ENCODE data around the gene THSD7B.

The THSD7B gene

DNA sequence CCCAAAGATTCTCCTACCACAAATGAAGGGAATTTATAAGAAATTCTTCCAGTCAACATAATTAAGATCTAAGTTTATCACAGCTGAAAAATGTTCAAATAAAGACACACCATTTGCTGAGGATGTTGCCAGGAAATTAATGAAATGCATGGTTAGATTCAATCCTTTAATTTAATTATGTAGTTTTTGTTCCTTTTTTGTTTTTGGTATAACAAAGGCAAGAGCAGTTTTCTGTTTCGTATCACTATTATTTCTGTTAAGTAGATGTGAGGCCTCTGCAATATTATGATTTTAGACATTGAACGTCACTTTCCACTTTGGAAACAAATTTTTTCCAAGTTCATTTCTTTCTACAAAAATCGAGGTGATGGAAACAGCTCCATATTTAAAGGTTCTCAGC, 440.0 kb downstream of the THSD7B start:
- no peak for DNase-seq (ENCODE audit: low spot score)

DNA sequence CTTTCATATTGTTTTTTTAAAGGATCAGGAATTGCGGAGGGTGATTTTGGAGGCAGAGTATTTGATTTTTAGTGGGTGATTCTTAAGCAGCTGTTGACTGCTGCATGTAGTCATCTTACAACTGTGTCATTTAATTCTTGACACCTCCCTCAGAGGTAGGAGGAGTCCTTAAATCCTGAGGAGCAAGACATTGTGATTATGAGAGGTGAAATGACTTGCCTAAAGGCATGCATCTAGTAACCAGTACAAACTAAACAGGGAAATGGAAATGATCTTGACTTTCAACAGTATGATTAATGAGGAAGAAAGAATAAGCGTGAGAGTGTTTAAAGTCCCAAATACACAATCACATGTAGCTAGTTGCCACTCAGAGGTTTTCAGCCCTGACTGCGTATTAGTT, 440.7 kb downstream of the THSD7B start:
- no peak for DNase-seq (ENCODE audit: low spot score)

DNA sequence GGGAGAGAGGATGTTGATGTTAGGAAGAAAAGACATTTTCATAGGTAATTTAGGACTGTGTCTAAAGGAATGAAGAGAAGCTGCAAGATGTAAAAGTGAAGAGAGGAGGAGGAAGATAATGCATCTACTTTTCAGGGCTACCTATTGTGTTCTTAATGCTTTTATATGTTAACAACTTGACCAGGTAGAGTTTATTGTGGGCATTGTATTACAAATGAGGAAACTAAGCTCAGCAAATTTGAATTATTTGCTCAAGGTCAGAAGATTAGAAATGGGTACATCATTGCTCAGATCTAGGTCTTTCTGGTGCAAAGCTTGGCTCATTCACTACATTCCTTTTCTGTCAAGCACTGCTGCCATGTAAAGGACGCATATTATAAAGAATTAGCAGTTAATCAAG, 441.7 kb downstream of the THSD7B start:
- no peak for DNase-seq (ENCODE audit: low spot score)

DNA sequence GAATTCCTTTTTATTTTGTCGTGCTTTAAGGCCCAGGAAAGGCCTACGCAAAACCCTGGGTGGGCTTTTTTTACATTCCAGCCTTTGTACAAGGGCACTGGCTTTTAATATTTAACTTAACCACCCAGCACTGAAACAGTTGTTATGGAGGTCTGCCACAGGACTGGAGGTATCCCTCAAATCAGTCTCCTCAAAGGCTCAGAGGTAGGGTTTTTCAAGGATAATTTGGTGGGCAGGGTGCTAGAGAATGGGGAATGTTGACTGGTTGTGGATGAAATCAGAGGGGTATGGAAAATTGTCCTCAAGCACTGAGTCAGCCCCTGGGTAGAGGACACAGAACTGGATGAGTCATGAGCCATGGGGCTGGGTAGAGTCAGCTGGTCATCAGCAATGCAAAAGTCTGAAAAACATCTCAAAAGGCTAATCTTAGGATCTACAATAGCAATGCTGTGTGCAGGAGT, 443.1 kb downstream of the THSD7B start:
- no peak for DNase-seq (ENCODE audit: low spot score)

DNA sequence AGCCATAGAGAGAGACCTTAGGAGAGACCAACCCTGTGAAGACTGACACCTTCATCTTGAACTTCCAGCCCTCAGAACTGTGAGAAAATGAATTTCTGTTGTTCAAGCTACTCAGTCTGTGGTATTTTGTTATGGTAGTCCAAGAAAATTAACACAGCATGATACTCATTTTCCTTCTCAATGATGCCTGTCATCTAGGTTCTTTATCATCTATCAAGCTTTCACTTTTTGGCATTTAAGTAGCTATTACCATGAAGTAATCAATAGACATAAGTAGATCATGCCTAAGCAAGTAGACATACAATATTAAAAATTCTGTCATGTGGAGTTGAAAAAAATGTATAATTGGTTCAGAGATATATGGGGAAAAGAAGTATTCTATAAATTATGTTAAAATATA, 444.7 kb downstream of the THSD7B start:
- DNase-seq (ENCODE audit: low spot score): no peak

DNA sequence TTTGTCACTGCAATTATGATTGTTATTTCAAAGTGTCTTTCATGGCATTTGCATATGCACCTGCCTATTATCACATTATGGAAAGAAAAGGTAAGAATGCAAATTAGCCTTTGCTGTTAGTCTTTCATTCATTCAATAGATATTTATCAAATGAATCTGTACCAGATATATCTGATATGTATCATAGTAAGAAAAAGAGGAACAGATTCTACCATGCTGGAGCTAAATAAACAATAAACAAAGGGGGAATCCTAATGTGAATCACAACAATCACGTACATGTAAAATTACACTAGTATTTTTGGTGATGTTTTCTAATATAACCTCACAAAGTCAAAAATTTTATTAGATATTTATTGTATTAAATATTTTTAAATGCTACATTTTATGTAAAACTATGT, 446.4 kb downstream of the THSD7B start:
- no peak for DNase-seq (ENCODE audit: low spot score)

DNA sequence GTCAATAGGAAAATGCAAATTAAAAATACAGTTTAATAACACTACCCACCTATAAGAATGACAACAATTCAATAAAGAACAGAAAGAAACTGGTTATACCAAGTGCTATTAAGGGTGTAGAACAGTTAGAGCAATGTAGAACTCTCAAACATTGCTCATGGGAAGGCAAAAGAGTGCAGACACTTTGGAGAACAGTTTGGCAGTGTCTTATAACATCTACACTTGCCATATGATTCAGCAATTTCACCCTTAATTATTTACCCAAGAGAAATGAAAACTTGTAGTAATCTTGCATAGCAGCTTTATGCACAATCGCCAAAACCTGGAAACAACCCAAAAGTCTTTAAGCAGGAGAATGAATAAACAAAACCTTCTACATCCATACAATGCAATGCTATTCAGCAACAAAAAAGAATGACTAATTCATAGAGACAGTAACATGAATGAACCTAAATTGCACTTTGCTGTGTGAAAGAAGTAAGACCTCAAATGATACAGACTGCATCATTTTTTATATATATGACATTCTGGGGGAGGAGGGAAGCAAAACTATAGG, 455.2 kb downstream of the THSD7B start:
- no peak for DNase-seq (ENCODE audit: low spot score)

DNA sequence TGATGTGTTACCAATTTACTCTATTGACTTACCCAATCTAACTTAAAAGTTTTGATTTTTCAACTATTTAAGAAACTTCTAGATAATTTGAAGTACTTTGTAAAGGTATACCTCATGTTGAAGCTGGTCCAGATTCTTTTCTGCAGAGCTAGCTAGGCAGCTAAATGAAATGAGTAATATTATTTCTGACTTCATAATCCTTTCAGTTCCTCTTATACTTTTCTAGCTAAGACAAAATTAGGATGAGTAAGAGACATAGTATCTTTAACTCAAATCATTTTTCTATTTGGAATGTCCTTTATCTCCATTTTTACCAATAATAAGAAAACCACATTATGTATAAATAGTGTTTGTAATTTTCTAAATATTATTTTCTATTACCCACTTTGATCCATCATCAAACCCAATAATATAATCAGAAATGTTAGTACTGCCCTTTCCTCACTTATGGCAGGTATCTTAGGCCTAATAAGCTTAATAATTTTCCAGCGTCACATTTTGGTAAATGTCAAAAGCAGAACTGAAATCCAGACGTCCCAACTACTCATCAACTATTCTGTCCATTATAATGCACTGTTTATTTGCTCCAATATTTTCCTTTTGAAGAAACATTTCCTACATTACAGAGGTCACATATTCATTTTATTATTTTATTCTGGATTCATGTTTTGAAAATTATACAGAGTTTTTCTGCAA, 456.6 kb downstream of the THSD7B start:
- no peak for DNase-seq (ENCODE audit: low spot score)

DNA sequence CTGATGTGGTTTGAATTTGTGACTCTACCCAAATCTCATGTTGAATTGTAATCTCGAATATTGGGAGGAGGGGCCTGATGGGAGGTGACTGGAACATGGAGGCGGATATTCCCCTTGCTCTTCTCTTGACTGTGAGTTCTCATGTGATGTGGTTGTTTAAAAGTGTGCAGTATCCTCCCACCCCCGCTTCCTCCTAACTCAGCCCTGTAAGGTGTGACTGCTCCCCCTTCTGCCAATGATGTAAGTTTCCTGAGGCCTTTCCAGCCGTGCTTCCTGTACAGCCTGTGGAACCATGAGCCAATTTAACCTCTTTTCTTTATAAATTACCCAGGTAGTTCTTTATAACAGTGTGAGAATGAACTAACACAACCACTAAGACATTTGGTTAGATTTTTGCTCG, 458.4 kb downstream of the THSD7B start:
- DNase-seq (ENCODE audit: low spot score): no peak

DNA sequence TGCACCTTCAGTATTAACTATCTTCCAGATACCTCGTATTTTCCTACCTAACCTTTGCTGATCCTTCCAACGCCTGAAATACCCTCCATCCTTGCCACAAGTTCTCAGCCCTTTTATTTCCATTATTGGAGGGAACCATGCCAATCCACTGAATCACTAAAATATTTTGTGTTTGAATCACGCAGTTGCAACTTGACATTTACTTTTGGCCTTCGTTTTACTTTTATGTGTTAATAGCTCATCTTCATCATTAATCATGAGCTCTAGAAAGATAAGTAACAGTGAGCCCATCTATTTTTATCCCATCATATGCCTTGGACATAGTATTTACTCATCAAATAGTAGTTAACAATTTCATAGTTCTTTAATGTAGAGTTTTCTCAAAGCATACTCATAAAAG, 463.2 kb downstream of the THSD7B start:
- DNase-seq (ENCODE audit: low spot score): no peak

DNA sequence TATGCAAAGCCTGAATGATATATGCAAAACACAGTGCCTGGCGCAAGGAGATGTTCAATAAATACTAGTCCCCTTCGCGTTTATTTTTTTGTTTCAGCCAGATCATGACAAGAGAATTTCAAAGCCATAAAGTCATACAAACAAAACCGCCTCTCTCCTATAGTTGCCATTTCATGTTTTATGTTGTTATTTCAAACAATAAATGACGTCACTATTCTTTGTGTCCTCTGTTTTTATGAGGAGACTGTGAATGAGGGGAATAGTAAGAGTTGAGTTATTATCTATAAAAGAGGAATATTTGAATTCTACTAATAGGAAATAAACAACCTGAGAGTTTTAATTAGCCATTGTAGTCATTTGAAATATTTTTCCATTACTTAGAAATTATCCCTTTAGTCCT, 464.5 kb downstream of the THSD7B start:
- no peak for DNase-seq (ENCODE audit: low spot score)

DNA sequence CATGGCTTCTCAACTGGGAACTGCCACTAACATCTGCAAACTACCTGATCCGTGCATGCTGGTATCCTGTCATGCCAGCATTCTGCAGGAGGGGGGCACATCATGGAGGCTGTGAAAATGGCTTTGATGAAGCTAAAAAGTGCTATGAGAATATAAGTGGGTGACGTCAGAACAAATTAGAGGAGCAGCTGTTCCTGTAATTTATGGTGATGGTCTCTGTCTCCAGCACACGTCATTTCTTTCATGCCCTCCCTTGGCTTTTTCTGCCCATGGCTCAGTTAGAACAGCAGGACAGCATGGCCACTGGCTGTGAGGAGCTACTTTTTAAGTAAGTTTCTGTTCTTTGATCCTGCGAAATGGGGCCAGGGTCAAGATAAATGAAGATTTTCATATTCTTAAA, 466.3 kb downstream of the THSD7B start:
- no peak for DNase-seq (ENCODE audit: low spot score)

DNA sequence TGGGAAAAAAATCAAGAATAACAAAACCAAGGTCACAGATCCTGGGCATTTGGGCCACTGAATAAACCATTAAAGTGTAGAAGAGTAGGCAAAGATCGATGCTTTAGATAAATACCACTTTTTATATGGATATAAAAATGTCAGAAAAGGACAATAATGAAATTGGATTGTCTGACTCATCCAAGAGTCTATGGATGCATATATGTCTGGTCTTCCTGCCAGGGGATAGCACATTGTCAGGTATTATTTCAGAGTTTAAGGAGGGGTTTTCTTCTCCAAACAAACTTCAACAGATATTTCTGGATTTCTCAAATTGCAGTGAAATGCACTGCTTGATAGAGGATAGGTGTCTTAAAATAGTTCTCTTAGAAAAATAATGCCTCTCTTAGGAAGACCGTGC, 466.7 kb downstream of the THSD7B start:
- DNase-seq (ENCODE audit: low spot score): no peak

DNA sequence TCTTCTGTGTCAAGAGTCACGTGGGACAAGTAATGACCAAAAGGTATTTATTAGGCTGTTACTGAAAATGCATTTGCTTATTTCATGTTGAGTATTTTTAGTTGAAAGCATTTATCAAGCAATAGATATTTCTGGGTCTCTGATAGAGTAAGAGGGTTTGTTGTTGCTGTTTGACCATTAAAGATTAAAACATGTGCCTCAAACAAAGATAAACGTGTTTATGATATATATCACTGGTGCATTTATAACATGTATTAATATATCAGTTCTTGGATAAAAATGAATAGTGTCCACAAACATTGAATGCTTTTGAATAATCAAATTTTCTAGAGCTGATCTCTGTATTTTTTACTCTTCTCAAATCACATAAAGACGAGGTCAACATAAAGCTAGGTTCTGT, 467.7 kb downstream of the THSD7B start:
- no peak for DNase-seq (ENCODE audit: low spot score)

DNA sequence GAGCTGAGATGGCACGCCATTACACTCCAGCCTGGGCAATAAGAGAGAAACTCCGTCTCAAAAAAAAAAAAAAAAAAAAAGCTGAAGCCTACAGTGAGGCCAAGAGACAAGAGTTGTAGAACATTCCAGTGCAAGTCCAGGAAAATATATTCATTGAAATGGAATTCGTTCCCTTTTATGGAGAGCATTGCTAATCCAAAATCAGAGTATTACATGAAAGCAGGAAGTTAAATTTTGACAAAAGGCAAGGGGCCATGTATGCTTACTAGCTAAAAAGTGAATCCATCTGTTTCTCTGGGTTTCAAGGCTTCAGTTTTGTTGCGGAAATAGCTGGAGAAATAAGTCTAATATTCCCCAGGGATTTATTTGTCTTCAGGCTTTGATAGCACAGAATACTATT, 471.7 kb downstream of the THSD7B start:
- no peak for DNase-seq (ENCODE audit: low spot score)

DNA sequence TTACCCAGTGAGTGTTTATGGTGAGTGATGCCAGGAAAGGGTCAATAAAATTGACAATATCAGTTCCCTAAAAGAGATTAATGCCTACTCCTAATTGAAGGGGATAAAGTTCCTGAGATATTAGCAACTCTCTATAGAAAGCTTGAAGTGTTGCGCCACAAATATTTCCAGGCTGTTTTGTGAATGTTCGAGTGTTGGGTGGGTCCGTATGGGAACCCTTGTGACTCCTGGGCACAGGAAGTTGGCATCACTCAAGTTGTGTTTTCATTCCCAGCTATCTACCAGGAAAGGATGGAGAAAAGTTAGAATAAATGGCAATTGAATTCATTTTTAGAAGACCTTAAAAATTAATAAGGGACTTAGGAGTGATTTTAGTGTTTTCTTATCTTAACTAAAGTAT, 472.7 kb downstream of the THSD7B start:
- DNase-seq (ENCODE audit: low spot score): no peak

DNA sequence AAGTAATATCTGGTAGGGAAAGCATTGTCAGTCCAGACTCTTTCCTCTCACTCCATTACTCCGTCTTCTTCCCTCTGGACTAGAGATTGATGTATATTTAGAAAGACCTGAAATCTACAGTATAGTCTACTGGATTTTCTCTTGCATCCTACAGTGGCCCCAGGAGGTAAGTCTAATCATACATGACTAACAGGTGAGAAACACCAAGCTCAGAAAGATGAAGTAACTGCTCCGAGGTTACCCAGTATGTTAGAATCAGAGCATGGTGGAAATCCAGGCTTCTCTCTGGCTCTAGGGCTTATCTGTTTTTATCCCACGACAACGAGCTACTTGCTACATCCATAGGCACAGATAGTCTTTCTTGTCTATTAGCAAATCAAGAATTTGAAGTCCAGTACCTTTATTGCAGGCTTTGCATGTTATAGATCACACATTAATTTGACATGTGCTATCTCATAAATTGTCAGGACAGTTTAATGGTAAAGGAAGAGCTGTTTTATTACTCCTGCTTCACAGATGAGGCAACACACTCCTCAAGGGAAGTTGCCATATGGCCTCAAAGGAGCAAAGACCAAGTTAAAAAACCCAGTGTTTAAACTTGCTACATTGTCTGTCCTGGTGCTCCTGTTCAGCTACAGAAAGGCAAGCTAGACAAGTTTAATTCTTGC, 484.3 kb downstream of the THSD7B start:
- DNase-seq (ENCODE audit: low spot score): no peak

DNA sequence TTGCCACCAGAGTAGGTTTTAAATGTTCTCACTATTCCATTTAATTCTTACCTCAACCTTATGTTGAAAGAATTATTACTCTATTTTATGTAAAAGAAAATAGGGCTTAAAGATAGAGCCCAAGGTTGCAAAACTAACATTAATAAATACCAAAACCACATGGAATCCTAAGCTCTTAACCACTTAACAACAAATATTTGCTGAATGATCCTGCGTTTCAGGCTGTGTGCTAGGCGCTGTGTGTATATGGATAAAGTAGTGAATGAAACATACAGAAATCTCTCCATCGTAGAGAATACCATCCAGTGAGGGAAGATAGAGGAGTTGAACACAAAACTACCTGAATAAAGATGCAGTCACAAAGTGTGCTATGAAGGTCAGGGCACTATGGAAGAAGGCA, 485.1 kb downstream of the THSD7B start:
- no peak for DNase-seq (ENCODE audit: low spot score)

DNA sequence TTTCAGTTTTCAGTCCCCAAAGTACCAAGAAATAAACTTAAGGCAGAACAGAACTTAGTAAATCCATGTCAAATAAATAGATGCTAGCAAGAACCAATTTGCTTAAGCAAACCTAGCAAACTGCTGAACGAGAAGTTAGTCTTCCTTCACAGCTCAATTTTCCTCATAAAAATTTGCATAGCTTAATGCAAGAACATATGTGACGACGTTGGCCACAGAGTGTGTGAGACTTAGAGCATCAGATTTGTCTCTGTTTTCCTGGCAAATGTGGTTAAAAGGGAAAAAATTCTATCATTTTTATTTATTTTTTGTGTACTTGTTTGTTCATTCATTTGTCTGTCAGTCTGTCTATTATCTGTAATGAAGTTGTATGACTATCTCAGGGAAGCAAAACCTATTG, 485.7 kb downstream of the THSD7B start:
- no peak for DNase-seq (ENCODE audit: low spot score)

DNA sequence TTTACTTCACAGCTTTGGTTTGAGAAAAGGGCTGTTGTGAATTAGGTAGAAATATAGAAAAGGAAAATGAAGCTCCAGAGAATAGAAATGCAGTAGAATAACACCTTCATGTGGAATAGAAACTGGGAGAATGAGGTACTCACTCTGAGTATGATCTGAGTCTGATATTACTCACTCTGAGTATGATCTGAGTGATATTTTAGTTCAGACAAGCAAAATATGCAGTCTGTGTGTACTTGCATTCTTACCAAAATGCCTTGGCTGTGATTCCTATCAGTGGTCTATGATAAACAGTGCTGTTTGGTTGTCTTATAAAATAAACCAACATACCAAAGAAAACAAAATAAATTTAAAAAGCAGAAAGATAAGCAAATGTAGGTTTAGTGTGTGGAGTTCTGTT, 487.6 kb downstream of the THSD7B start:
- no peak for DNase-seq (ENCODE audit: low spot score)

DNA sequence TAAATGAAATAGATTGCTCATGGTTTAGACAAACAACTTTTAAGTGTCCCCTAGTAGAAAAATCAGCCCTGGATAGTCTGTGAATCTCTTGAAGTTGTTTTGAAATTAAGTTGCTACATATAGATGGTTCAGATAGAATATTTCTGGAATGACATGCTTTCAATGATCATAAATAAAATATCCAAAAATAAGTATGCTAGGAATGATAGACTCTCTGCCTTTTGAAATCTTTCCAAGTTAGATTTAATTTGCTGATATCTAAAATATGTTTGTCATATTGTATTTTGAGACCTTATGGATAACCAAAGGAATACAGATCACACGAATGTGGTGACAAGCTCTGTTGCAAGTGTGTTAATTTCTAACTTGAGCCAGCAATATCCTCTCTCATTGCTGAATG, 488.7 kb downstream of the THSD7B start:
- DNase-seq (ENCODE audit: low spot score): no peak

DNA sequence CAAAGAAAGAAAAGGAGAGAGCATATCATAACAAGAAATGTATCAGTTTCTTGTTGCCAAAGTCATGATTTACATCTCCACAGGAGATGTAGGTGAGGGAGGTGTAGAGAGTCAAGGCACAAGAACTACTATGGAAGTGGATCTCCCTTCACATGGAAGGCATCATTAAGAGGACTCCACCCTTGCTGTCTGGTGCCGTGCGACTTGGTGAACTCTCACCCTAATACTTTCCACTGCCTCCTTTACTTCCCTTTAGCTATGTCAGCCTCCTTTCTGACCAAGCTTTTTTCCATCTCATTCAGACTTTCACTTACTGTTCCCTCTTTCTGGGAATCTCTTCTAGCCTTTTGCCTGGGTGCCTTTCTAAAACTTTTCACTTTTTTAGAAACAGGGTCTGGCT, 490.0 kb downstream of the THSD7B start:
- DNase-seq (ENCODE audit: low spot score): no peak

DNA sequence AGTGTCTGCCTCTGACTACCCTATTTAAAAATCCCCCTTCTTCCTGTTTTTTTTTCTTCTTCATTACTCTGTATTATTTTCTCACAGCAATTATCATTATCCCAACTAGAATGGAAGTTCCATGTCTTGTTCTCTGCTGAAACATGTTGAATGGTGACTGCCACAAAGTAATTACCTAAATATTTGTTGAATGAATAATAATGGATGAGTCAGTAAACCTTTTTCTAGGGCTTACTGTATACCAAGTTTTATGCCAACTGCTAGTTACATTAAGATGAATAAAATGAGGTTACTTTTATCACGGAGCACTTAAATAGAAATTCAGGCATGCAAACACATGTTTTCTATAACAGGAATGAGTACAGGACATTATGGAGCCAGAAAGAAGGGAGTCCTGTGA, 490.6 kb downstream of the THSD7B start:
- DNase-seq (ENCODE audit: low spot score): no peak

Data from D341Med (cell line).